Aorta (tissue), 5 donors: Measurements from ENCODE around the gene SPRING1. TPM values are rescaled to one million over a fixed set of nuclear protein-coding genes. Genes with fewer than 3 reads are reported as not detected.

Experiments used
- ATAC-seq: fragments of 200-7000 bp; cut with Tn5 transposase; one replicate; pipeline ENCODE4 v1.9.1; 2022; ENCODE audit warnings: moderate library complexity; ENCODE audit not compliant: low FRiP score
- DNase-seq, 2 donors: peaks; one replicate each; pipeline ENCODE4 v3.0.0-alpha.2; 2020
- H3K27ac ChIP-seq, 2 donors: one replicate each; pipeline ENCODE4 v1.5.1; 2013; ENCODE audit warnings: low read length in 2 of 2, mild to moderate bottlenecking in 2 of 2, moderate library complexity in 2 of 2, control low read depth in 1 of 2, inconsistent platforms in 1 of 2, low read depth in 1 of 2
- H3K27me3 ChIP-seq, 2 donors: one replicate each; pipeline ENCODE4 v1.6.1; 2013; ENCODE audit warnings: control low read depth in 1 of 2, low read length in 1 of 2, mild to moderate bottlenecking in 1 of 2, moderate library complexity in 1 of 2; ENCODE audit not compliant: insufficient read depth in 2 of 2, control insufficient read depth in 1 of 2
- H3K36me3 ChIP-seq, 2 donors: one replicate each; pipeline ENCODE4 v1.6.1; 2013; ENCODE audit warnings: control low read depth in 1 of 2, low read length in 1 of 2, mild to moderate bottlenecking in 1 of 2; ENCODE audit not compliant: insufficient read depth in 2 of 2, control insufficient read depth in 1 of 2
- H3K4me1 ChIP-seq, 2 donors: one replicate each; pipeline ENCODE4 v1.6.1; 2013; ENCODE audit warnings: low read length in 2 of 2, control low read depth in 1 of 2, mild to moderate bottlenecking in 1 of 2, moderate library complexity in 1 of 2; ENCODE audit not compliant: insufficient read depth in 2 of 2, control insufficient read depth in 1 of 2
- H3K4me3 ChIP-seq, 2 donors: one replicate each; pipeline ENCODE4 v1.5.1; 2013; ENCODE audit warnings: low read length in 2 of 2, control low read depth in 1 of 2, mild to moderate bottlenecking in 1 of 2
- H3K9me3 ChIP-seq: one replicate; pipeline ENCODE4 v1.6.1; 2013; ENCODE audit warnings: mild to moderate bottlenecking, low read length; ENCODE audit not compliant: control insufficient read depth
- WGBS, 2 donors: extraction: QIAGEN DNeasy Blood & Tissue Kit; methylation state at CpG; one replicate each; pipeline ENCODE4 v1.1.7; 2013; 5-methylcytosine and 5-hydroxymethylcytosine counted together
- intact Hi-C, 2 donors: fragments of 100-400 bp; cut with DNase I; formaldehyde crosslinking; loops; one replicate each; pipeline versions ENCODE4 v1.14.2 to v1.15.0; 2022
- polyA plus RNA-seq, 2 donors: library from polyadenylated mRNA; stranded (reverse); fragments of 200-250 nt; gene quantifications; one replicate each; pipeline ENCODE4 v1.2.3, GENCODE V29; 2013
- total RNA-seq, 2 donors: library from RNA; stranded (reverse); fragmentation: NEBNext Ultra II Directional; extraction: Animal tissue kit (Norgen Biotek cat#: 25700); gene quantifications; one replicate each; pipeline ENCODE4 v1.2.1, GENCODE V29; 2021
- donor health status: healthy with polysubstance abuse.
- donor health status: Bipolar disorder and iron deficiency.
- donor health status: DM: no; HTN: no; CAD: no.
- donor health status: DM: no; HTN: no; CAD: no.
- donor health status: DM: yes; HTN: yes; CAD: no.

Gene SPRING1
- total and polyA plus RNA-seq, 4 donors = 12.7 to 18.9 (median 15.2) TPM

DNA sequence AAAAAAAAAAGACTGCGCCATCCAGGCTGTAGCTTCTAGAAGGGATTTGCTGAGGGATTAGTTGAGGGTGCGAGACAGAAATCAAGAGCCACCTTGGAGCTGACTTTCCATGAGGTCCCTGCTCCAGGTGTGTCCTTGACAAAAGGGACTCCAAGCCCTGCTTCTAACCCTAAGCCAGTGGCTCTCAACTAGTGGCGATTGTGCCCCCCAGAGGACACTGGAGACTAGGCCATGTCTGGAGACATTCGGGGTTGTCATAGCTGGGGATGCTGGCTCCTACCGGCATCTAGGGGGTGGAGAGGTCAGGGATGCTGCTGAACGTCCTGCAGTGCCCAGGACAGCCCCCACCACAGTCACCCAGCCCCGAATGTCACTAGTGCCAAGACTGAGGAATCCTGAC lies 40.6 kb downstream of the SPRING1 start:
- intact Hi-C loops = no loop called here
- no peaks in the 10 kb centered on the region for H3K36me3 ChIP-seq
- H3K27ac ChIP-seq = no peak overlapping the region
- WGBS, 2 donors = 79 to 89% methylated on average over 7 of the region's 7 CpGs
- H3K4me1 ChIP-seq = no peaks in the 10 kb centered on the region
- H3K27me3 ChIP-seq = no peaks in the 10 kb centered on the region
- no peaks in the 10 kb centered on the region for H3K9me3 ChIP-seq
- DNase-seq (no peak), ATAC-seq (no peak)
- H3K4me3 ChIP-seq = no peak overlapping the region

DNA sequence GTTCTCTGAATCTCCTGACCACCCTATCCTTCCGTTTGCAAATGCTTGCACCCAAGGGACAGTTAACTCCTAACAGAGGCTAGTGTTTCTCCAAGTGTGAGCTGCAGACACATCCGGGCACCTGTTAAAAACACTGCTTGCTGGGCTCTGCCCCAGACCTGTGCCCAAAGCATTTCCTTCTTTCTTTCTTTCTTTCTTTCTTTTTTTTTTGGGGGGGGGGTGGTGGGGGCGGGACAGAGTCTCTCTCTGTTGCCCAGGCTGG lies 42.5 kb downstream of the SPRING1 start:
- Histone ChIP-seq H3K36me3 (no peaks in the 10 kb centered on the region), H3K4me1 (no peaks in the 10 kb centered on the region), H3K4me3 (no peak overlapping the region), H3K27ac (no peak overlapping the region), H3K9me3 (no peaks in the 10 kb centered on the region), H3K27me3 (no peaks in the 10 kb centered on the region)
- ATAC-seq (no peak), DNase-seq (no peak)
- WGBS, 2 donors = 73 to 74% methylated on average over 3 of the region's 3 CpGs
- intact Hi-C loops = no loop called here

DNA sequence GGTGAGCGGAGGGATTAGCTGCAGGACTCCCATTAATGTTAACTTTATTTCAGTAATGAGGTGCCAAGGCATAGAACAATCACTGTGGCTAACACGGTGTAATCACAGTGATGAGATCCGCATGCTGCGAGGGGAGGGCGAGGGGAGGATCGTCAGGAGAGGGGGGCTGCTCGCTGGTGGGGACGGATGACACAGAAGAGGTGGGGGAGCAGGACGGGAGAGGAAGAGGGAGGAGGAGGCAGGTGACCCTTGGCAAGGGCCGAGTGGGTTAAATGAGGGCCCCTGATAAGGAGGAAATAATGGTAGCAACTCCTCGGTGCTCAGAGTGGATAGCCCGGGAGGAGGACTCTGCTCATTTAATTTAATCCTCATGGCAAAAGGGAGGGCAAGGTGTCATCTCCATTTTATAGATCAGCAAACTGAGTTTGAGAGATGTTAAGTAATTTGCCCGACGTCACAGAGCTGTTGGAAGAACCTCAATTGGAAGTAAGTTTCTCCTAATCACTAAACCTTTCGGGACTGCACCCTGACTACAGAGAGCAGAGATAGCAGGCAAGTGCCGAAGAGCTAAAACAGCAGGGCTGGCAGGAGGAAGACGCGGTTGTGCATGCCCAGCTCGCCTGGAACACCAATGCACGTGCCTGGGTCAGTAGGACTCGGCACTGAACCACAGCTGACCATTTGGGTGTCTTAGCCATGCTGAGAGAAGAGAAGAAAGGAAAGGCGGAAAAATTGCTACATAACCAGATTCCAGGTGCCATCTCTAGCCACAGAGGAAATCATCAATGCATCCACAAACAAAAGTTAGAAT lies 43.0 kb downstream of the SPRING1 start:
- H3K4me3 ChIP-seq = no peak overlapping the region
- 90 to 94% methylated on average over 22 of the region's 22 CpGs for WGBS, 2 donors
- no peak for ATAC-seq

DNA sequence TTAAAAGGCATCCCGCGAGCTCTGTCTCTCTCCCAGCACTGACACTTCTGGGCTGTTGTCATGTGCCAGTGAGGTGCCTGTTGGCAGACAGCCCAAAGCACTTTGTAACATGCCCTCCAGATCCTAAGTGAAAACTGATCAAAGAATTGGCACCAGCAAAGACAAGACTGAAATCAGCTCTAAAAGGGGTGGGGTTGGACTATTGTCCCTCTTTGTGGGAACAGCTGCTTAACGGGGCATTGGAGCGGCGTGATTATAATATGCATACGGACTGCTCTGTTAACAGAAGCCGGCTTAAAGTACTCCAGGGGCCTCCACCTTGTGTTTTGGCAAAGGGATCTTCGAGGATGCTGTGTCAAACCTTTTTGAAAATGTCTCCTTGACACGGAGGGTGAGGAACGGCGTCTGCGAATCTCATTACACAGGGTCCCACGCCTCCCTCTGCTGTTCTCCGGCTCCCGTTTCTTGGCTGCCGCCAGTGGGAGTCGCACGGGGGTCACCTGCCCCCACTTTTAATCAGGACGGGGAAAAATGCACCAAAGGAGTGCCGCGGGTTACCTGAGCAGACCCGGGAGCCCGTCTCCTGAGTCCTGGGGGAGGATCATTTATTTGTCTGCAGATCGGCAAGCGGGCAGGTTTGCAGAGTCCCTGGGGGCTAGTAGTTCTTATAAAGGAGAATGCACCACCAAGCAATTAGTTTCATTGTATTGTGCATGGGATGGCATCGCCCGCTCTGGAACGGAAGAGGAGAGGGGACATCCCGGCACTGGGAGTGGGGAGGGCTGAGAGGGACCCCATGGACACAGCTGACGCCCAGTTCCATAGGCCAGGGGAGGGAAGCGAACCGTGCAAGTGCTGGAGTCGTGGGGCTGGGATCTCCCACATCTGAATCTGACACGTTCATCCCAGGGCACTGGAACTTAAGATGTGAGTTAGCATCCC lies 44.3 kb downstream of the SPRING1 start:
- no peak overlapping the region for H3K4me3 ChIP-seq
- WGBS, 2 donors = 22 to 23% methylated on average over 34 of the region's 34 CpGs
- ATAC-seq = no peak
- no peak for DNase-seq
- intact Hi-C loops = no loop called here
- H3K27ac ChIP-seq = no peak overlapping the region
- H3K4me1 ChIP-seq = no peaks in the 10 kb centered on the region
- no peaks in the 10 kb centered on the region for H3K27me3 ChIP-seq
- no peaks in the 10 kb centered on the region for H3K9me3 ChIP-seq
- H3K36me3 ChIP-seq = no peaks in the 10 kb centered on the region

More for the DNA sequence above, 43.0 kb downstream of the SPRING1 start:
- no peaks in the 10 kb centered on the region for H3K36me3 ChIP-seq
- intact Hi-C loops = no loop called here
- no peak overlapping the region for H3K27ac ChIP-seq
- no peak for DNase-seq
- no peaks in the 10 kb centered on the region for H3K27me3 ChIP-seq
- H3K4me1 ChIP-seq = no peaks in the 10 kb centered on the region
- H3K9me3 ChIP-seq = no peaks in the 10 kb centered on the region

DNA sequence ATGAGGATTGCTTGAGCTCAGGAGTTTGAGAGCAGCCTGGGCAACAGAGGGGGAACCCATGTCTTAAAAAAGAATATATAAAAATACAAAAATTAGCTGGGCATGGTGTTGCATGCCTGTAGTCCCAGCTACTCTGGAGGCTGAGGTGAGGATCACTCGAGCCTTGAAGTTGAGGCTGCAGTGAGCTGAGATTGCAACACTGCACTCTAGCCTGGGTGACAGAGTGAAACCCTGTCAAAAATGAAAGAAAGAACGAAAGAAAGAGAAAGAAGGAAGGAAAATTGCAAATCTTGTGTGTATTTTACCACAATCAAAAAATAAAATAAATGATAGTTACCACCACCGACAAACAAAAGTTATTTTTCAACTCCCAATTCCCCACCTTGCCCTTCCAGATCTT lies 45.3 kb downstream of the SPRING1 start:
- Histone ChIP-seq H3K9me3 (no peaks in the 10 kb centered on the region), H3K27ac (no peak overlapping the region), H3K4me3 (no peak overlapping the region), H3K36me3 (no peaks in the 10 kb centered on the region), H3K4me1 (no peaks in the 10 kb centered on the region), H3K27me3 (no peaks in the 10 kb centered on the region)
- 87 to 91% methylated on average over 3 of the region's 3 CpGs for WGBS, 2 donors
- no peak for ATAC-seq
- intact Hi-C loops = no loop called here
- no peak for DNase-seq

DNA sequence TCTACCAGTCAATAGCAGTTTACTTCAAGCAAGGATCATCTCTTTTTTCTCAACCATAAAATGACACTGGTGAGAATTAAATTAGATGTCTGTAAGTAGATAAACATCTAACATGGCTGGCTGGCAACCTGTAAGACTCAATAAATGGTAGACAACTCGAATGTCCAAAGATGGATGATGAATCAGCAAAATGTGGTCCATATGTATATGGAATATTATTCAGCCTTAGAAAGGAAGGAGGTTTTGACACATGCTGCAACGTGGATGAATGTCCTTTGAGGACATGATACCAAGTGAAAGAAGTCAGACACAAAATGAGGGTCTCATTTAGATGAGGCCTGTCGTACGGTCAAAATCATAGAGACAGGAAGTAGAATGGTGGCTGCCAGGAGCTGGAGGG lies 46.2 kb downstream of the SPRING1 start:
- Histone ChIP-seq H3K27me3 (no peaks in the 10 kb centered on the region), H3K4me3 (no peak overlapping the region), H3K4me1 (no peaks in the 10 kb centered on the region), H3K27ac (no peak overlapping the region), H3K9me3 (no peaks in the 10 kb centered on the region), H3K36me3 (no peaks in the 10 kb centered on the region)
- intact Hi-C loops = no loop called here
- WGBS, 2 donors = 92 to 93% methylated on average over 4 of the region's 4 CpGs
- DNase-seq = no peak
- ATAC-seq = no peak

DNA sequence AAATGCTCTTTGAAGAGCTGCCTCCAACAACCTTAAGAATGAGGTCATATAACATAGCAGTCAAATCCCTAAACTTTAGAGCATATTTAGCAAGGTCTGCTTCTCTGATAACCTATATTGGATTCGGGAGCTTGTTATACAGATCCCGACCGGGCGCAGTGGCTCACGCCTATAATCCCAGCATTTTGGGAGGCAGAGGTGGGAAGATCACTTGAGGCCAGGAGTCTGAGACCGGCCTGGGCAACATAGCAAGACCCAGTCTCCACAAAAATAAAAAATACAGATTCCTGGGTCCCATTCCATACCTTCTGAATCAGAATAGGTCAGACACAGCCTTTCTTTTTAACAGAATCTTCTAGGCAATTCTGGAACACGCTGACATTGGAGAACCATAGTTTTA lies 46.7 kb downstream of the SPRING1 start:
- no peak overlapping the region for H3K4me3 ChIP-seq
- no peak for ATAC-seq
- intact Hi-C loops = no loop called here

DNA sequence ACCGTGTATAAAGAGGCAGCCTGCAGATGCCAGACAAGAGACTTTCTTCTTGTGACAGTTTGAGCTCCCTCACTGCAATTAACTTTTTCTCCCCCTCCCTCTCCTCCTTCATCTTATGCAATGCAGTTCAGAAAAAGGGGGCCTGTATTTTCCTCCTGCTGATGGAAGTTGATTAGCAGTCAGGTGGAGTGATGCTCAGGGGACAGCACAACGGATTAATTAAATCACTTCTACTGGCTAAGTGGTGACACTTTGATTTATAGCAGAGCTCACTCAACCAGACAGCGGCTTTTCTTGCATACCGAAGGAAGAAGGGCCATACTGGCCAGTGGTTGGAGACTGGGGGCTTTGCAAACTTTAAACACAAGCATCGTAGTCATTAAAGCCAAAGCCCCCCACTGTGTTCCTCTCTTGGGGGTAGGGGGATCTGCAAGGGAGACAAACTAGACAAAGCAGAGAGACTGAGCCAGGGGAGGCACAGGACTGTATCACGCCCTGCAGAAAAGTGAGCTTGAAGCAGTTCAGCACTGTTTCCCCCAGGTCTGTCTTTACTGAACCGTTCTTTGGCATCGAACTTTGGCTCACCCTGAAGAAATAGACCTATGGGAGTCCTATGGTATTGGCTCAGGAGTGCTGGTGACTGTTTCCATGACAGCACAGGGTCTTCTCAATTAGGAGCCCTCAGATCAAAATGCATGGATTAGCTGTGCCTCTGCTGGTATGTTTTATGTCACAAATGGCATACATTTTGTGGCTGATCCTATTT lies 47.7 kb downstream of the SPRING1 start:
- no peak for ATAC-seq
- DNase-seq = no peak
- intact Hi-C loops = no loop called here
- Histone ChIP-seq H3K27ac (no peak overlapping the region), H3K4me1 (no peaks in the 10 kb centered on the region), H3K36me3 (no peaks in the 10 kb centered on the region), H3K27me3 (no peaks in the 10 kb centered on the region), H3K9me3 (no peaks in the 10 kb centered on the region), H3K4me3 (no peak overlapping the region)
- WGBS, 2 donors = 64 to 72% methylated on average over 8 of the region's 8 CpGs

More for the DNA sequence above, 46.7 kb downstream of the SPRING1 start:
- no peaks in the 10 kb centered on the region for H3K27me3 ChIP-seq
- DNase-seq = no peak
- H3K36me3 ChIP-seq = no peaks in the 10 kb centered on the region
- no peaks in the 10 kb centered on the region for H3K4me1 ChIP-seq
- H3K9me3 ChIP-seq = no peaks in the 10 kb centered on the region
- H3K27ac ChIP-seq = no peak overlapping the region
- WGBS, 2 donors = 95 to 97% methylated on average over 7 of the region's 7 CpGs
